ENCODE measurements around the gene MADCAM1.
"Not testable (repeated sequence)": the region's sequence is repeated elsewhere in the genome, so short reads cannot be mapped to it uniquely, and the experiment has no call there.

MADCAM1 gene

DNA sequence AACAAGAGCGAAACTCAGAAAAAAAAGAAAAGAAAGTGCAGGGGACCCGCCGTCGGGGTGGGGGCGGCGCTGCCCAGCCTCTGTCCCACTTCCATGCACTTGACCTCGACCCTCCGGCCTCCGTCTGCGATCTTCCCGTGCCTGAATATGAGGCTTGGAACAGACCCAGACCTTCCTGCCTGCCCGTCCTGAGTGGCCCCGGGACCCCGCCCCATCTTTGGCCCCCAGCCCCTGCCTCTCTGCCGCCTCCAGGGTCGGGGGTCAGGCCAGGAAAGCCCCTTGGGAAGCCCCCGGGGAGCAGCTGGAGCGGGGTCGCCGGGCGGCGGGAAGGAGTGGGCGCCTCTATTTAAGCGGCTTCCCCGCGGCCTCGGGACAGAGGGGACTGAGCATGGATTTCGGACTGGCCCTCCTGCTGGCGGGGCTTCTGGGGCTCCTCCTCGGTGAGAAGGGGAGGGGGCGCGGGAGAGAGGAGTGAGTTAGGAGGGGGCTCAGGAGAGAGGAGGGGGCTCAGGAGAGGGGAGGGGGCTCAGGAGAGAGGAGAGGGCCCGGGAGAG lies at the start of gene MADCAM1:
TSS of gene MADCAM1 (plus strand) at position 375 of the 554 bp plus-strand sequence. CDS start at position 389, 14 bp downstream.
- TF ChIP-seq, protein P1, sequence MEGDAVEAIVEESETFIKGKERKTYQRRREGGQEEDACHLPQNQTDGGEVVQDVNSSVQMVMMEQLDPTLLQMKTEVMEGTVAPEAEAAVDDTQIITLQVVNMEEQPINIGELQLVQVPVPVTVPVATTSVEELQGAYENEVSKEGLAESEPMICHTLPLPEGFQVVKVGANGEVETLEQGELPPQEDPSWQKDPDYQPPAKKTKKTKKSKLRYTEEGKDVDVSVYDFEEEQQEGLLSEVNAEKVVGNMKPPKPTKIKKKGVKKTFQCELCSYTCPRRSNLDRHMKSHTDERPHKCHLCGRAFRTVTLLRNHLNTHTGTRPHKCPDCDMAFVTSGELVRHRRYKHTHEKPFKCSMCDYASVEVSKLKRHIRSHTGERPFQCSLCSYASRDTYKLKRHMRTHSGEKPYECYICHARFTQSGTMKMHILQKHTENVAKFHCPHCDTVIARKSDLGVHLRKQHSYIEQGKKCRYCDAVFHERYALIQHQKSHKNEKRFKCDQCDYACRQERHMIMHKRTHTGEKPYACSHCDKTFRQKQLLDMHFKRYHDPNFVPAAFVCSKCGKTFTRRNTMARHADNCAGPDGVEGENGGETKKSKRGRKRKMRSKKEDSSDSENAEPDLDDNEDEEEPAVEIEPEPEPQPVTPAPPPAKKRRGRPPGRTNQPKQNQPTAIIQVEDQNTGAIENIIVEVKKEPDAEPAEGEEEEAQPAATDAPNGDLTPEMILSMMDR (IDR thresholded peaks at IDR 0.05; ENCODE audit: control extremely low read depth, extremely low read depth, low read depth, missing control alignments), result no peak
- CTCF ChIA-PET, result interaction anchor here (0.7 to 2.1 kb wide), 3 partner anchors 10 to 112 kb away, joined by 3 to 18 read pairs (median 8); partner anchors contain the start of gene TPGS1
- POLR2A ChIA-PET, result no interaction called here
- no peak for DNase-seq (ENCODE audit: extremely low spot score)

DNA sequence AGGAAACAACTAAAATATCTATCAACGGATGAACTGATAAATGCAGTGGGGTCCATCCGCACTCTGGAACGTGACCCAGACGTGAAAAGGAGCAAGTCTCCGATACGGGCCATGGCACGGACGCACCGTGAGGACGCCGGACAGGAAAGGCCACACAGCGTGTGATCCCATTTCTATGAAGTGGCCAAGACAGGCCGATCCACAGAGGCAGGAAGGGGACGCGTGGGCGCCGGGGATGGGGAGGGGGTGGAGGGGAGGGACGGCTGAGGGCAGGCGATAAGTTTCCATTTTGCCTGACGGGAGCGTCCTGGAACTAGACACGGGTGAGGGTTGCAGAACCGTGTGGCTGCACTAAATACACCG lies 49.2 kb upstream of the MADCAM1 start:
- CTCF ChIA-PET, result no interaction called here
- no peak for DNase-seq (ENCODE audit: extremely low spot score)
- TF ChIP-seq, protein P1 (IDR thresholded peaks at IDR 0.05; ENCODE audit: control extremely low read depth, extremely low read depth, low read depth, missing control alignments), result no peak
- POLR2A ChIA-PET, result no interaction called here

DNA sequence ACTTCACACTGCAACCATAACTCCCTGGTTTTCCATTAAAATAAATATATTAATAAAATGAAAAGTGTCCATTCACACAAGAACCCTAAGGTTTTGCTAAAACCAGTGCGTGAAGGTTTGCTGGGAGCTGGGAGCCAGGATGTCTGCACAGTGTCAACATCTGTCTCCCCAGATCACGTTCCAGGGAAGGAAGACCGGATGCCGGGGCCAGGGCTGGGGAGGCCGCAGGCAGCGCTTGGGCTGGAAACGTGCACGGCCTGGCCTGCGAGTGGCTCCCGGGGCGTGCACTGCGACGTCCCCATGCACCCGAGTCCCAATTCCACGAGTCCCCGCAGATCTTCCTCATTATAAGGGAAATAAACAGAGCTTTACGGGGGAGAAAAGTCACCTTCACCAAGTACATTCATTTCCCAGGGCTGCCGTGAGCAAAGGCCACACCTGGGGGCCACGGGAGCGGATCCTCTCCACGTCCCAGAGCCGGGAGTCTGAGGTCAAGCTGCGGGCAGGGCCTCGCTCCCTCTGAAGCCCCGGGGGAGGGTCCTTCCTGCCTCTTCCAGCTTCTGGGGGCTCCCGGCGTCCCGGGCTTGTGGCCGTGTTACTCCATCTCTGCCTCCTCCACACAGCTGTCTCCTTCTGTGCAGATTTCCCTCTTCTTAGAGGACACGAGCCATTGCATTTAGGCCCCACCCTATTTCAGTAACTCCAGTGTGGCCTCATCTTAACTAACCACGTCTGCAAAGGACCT lies 48.3 kb upstream of the MADCAM1 start:
- POLR2A ChIA-PET, result no interaction called here
- TF ChIP-seq, protein P1 (IDR thresholded peaks at IDR 0.05; ENCODE audit: control extremely low read depth, extremely low read depth, low read depth, missing control alignments), result no peak
- CTCF ChIA-PET, result no interaction called here
- no peak for DNase-seq (ENCODE audit: extremely low spot score)

DNA sequence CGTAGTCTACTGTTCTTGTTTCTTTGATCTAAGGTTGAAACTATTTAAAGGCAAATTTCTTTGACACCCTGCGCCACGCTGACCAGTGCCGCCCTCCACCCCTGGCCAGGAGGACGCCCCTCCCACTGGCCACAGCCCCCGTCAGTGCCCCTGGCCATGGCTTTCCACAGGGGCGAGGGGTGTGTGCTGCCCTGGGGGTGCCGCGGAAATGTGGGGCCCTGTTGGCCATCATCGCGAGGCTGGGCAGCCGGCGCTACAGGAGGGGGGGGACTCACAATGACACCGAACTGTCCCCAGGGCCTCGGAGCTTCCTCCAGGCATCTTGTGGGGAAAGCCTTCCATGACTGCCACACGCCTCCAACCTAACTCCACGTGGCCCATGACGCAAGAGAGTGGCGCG lies 46.4 kb upstream of the MADCAM1 start:
- ChIA-PET POLR2A (no interaction called here), CTCF (no interaction called here)
- TF ChIP-seq, protein P1 (IDR thresholded peaks at IDR 0.05; ENCODE audit: control extremely low read depth, extremely low read depth, low read depth, missing control alignments), result no peak
- no peak for DNase-seq (ENCODE audit: extremely low spot score)

DNA sequence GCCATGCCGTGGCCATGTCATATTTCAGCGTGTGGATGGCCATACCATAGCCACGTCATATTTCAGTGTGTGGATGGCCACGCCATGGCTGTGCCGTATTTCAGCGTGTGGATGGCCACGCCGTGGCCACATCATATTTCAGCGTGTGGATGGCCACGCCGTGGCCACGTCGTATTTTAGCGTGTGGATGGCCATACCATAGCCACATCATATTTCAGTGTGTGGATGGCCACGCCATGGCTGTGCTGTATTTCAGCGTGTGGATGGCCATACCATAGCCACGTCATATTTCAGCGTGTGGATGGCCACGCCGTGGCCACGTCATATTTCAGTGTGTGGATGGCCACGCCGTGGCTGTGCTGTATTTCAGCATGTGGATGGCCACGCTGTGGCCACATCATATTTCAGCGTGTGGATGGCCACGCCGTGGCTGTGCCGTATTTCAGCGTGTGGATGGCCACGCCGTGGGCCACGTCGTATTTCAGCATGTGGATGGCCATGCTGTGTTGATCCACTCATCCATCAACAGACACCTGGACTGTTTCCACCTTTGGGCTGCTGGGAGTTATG lies 45.3 kb upstream of the MADCAM1 start:
- CTCF ChIA-PET, POLR2A ChIA-PET: not testable (repeated sequence)

DNA sequence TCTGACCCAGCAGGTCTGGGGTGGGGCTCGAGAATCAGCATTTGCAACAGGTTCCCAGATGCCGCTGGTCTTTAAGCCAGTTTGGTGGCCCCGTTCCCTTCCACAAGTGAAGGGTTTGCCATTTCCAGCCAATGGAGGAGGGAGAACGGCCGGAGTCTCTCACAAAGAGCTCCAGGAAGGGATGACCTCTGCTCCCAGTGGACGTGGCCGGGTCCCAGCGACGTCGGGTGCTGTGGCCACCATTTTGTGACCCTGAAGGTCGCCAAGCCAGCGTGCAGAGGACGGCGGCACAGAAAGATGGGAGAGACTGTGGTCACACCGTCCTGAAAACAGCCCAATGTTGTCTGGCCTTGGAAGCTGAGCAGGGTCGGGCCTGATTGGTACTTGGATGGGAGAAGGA lies 43.5 kb upstream of the MADCAM1 start:
- TF ChIP-seq, protein P1 (IDR thresholded peaks at IDR 0.05; ENCODE audit: control extremely low read depth, extremely low read depth, low read depth, missing control alignments), result no peak
- ChIA-PET POLR2A (no interaction called here), CTCF (no interaction called here)
- DNase-seq (ENCODE audit: extremely low spot score), result no peak

More for the DNA sequence above, 45.3 kb upstream of the MADCAM1 start:
- DNase-seq (ENCODE audit: extremely low spot score), result not testable (repeated sequence)

DNA sequence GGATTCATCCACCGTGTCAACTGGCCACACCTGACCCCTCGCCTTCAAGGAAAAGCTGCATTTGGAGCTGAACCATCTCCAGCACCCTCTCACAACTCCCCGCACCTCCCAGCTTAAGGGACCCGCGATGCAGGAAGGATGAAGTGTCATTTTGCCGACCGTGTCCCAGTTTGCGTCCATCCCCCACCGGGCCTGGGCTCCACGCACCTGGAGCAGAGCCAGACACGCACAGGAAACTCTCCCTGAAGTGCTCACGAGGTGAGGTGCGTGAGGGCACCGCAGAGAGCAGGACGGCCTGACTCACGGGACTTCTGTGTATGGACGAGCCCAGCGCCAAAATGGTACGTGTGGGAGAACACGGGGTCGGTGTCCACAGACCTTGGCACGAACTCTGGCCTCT lies 42.7 kb upstream of the MADCAM1 start:
- TF ChIP-seq, protein P1 (IDR thresholded peaks at IDR 0.05; ENCODE audit: control extremely low read depth, extremely low read depth, low read depth, missing control alignments), result no peak
- POLR2A ChIA-PET, result no interaction called here

More for the DNA sequence above, 42.7 kb upstream of the MADCAM1 start:
- DNase-seq (ENCODE audit: extremely low spot score), result no peak
- CTCF ChIA-PET, result no interaction called here
